Fibroblast of the aortic adventitia (primary cell): ENCODE results near the gene ATL1. TPM values are rescaled to one million over a fixed set of nuclear protein-coding genes. Genes with fewer than 3 reads are reported as not detected.
"Not testable (repeated sequence)": the region's sequence is repeated elsewhere in the genome, so short reads cannot be mapped to it uniquely, and the experiment has no call there.

Source experiments
- DNase-seq: peaks from one replicate; pipeline ENCODE4 v3.0.0-alpha.2; 2010; ENCODE audit warnings: low read depth
- H3K4me3 ChIP-seq: 2 replicates; pipeline ENCODE4 v1.5.1; 2011; ENCODE audit warnings: low read depth, mild to moderate bottlenecking, control low read depth, low read length, moderate library complexity
- total RNA-seq: library from RNA; depleted of rRNA; stranded (reverse); fragments of >200 nt; gene quantifications from 2 replicates; pipeline ENCODE4 v1.2.3, GENCODE V29; 2012; ENCODE audit warnings: low replicate concordance
- TF ChIP-seq, protein P1 (sequence below): IDR thresholded peaks from 2 replicates; pipeline ENCODE4 v1.5.1; 2011; ENCODE audit warnings: mild to moderate bottlenecking, low read length, control low read depth, inconsistent platforms; ENCODE audit not compliant: insufficient read depth

The ATL1 gene
- total RNA-seq, 1 donor = 10.7 TPM

GRCh38 chr14:50534997-50535396 lies 24.9 kb upstream of the ATL1 start:
- TF ChIP-seq, protein P1, sequence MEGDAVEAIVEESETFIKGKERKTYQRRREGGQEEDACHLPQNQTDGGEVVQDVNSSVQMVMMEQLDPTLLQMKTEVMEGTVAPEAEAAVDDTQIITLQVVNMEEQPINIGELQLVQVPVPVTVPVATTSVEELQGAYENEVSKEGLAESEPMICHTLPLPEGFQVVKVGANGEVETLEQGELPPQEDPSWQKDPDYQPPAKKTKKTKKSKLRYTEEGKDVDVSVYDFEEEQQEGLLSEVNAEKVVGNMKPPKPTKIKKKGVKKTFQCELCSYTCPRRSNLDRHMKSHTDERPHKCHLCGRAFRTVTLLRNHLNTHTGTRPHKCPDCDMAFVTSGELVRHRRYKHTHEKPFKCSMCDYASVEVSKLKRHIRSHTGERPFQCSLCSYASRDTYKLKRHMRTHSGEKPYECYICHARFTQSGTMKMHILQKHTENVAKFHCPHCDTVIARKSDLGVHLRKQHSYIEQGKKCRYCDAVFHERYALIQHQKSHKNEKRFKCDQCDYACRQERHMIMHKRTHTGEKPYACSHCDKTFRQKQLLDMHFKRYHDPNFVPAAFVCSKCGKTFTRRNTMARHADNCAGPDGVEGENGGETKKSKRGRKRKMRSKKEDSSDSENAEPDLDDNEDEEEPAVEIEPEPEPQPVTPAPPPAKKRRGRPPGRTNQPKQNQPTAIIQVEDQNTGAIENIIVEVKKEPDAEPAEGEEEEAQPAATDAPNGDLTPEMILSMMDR = no peak
- no peak for DNase-seq
- no peak overlapping the region for H3K4me3 ChIP-seq

GRCh38 chr14:50538034-50538433 lies 21.9 kb upstream of the ATL1 start:
- DNase-seq, H3K4me3 ChIP-seq: not testable (repeated sequence)

DNA sequence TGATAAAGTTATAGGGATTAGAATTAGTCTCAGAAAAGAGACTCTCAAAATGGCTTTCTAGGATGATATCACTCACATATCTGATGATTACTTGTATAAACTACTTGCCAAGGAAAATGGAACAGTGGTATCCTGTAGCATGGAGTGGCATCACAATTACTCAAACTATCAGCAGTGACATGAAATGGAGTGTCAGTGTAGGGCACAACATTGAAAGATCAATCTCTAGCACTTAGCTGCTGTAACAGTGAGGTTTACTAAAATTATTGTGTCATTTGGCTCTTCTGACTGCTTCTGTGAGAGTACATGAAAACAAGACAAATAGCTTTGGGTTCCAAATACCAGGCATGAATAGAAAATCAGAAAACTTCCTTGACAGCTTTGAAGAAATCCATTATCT lies 20.9 kb upstream of the ATL1 start:
- TF ChIP-seq, protein P1 = no peak
- no peak overlapping the region for H3K4me3 ChIP-seq
- no peak for DNase-seq

GRCh38 chr14:50541159-50541567 lies 18.8 kb upstream of the ATL1 start:
- TF ChIP-seq, protein P1 = no peak

GRCh38 chr14:50542941-50543418 lies 17.0 kb upstream of the ATL1 start:
- H3K4me3 ChIP-seq = no peak overlapping the region
- DNase-seq = peak; percentile 69
- TF ChIP-seq, protein P1 = peak; percentile 61

More at GRCh38 chr14:50541159-50541567, 18.8 kb upstream of the ATL1 start:
- DNase-seq = no peak
- H3K4me3 ChIP-seq = no peak overlapping the region

GRCh38 chr14:50544911-50545310 lies 15.0 kb upstream of the ATL1 start:
- DNase-seq = no peak
- H3K4me3 ChIP-seq = no peak overlapping the region

DNA sequence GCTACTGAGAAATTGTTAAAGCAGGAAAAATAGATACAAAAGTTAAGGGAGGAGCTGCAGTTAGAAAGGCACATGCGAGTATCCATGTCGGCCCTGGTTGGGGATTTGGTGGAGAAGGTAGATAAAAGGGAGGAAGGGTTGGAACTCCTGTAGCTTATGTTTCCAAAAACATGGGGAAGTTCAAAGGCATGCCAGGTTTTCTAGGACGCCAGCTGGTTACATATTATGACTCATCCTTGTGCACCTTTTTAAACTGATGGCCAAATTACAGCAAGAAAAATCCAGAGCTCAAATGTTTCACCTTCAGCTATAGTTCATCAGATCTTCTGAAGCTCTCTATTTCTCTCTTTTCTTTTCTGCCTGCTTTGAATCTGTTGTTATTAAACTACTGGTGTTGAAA lies 14.3 kb upstream of the ATL1 start:
- DNase-seq = no peak
- TF ChIP-seq, protein P1 = no peak
- H3K4me3 ChIP-seq = no peak overlapping the region

More at GRCh38 chr14:50544911-50545310, 15.0 kb upstream of the ATL1 start:
- TF ChIP-seq, protein P1 = no peak
